Duodenal mucosa (tissue), 2 donors: ENCODE measurements around the gene CACNA1F.

Experiments used
- H3K27ac ChIP-seq: one replicate; pipeline ENCODE4 v1.7.0; 2013; ENCODE audit warnings: low read depth, low read length
- H3K27me3 ChIP-seq, 2 donors: one replicate each; pipeline ENCODE4 v1.7.0; 2013; ENCODE audit warnings: low read length in 2 of 2, control low read depth in 1 of 2; ENCODE audit not compliant: insufficient read depth in 2 of 2, control insufficient read depth in 1 of 2
- H3K36me3 ChIP-seq, 2 donors: one replicate each; pipeline ENCODE4 v1.7.0; 2013; ENCODE audit warnings: low read length in 2 of 2, control low read depth in 1 of 2; ENCODE audit not compliant: insufficient read depth in 2 of 2, control insufficient read depth in 1 of 2
- H3K4me1 ChIP-seq, 2 donors: one replicate each; pipeline ENCODE4 v1.7.0; 2013; ENCODE audit warnings: low read length in 2 of 2, control low read depth in 1 of 2; ENCODE audit not compliant: insufficient read depth in 2 of 2, control insufficient read depth in 1 of 2
- H3K4me3 ChIP-seq, 2 donors: one replicate each; pipeline ENCODE4 v1.7.0; 2013; ENCODE audit warnings: low read length in 2 of 2, low read depth in 1 of 2
- H3K9ac ChIP-seq, 2 donors: one replicate each; pipeline ENCODE4 v1.7.0; 2013; ENCODE audit warnings: low read length in 2 of 2, low read depth in 1 of 2
- H3K9me3 ChIP-seq, 2 donors: one replicate each; pipeline ENCODE4 v1.7.0; 2013; ENCODE audit warnings: low read length in 2 of 2, control low read depth in 1 of 2; ENCODE audit not compliant: control insufficient read depth in 1 of 2

Gene CACNA1F

DNA sequence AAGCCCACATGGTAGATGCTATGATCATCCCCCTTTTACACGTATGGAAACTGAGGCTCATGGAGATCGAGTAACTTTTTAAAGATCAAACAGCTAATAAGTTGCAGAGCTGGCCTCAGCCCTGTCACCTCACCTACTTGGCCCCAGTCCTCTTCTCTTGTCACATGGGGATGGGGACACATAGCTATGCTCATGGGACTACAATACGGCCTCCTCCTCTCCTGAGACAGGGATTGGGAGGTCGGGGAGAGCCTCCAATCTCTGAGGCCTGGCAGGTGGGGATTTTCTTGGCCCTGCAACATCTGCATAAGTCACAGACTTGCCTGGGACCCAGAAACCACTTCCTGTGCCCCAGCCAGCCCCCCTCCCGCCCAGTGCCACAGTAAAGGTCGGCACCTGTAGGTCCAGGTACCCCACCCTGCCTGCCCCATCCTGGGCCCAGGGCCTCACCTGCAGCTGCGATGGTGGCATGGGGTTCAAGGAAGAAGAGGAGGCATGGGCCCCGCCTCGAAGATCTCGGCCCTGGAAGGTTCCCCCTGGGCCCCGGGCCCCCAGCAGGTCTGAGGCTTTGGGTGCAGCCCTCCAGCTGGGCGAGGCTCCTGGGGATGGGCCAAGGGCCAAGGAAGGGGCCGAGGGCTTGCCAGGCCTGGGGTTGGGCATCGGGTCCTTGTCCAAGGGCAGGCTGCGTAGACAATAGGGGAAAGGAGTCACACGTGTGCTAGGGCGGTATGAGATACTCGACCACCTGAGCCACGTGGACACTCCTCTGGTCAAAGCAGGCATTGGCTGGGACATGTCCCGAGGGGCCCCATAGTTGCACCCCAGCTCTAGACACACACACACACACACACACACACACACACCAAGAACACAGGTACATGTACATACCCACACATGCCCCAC is 25.0 kb upstream of the CACNA1F start:
- Histone ChIP-seq H3K9ac (no peak overlapping the region), H3K9me3 (no peaks in the 10 kb centered on the region), H3K4me1 (no peaks in the 10 kb centered on the region), H3K27ac (no peak overlapping the region), H3K4me3 (no peak overlapping the region), H3K36me3 (no peaks in the 10 kb centered on the region), H3K27me3 (no peaks in the 10 kb centered on the region)

DNA sequence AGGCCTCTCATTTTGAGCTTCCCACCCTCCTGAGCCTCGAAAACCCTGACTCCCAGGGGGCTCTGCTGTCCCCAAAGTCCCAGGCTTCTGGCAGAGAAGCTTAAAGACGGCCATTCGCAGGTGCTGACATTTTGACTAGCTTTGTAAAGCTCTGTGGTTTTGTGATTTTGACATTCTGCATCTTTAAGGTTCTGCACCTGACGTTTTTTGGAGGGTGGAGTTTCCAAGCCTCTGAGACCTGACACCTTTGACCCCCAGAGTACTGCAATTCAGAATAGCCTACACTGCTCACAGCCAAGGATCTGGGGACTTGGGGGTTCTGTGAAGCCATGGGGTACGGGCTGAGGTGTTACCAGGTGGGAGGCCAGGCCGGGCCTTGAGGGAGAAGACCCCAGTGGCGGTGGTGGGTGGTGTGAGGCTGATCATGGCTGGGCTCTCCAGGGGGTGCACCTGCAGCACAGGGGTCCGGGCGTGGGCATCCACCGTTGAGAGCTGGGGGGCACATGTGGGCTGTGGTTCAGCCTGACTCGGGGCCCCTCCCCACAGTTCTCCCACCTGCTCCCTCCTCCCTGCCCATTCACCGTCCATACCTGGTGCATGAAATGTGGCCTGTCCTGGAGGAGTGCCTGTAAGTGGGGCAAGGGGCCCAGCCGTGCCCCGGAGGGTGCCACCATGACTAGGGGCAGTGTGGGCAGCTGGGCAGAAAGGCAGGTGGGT is 24.1 kb upstream of the CACNA1F start:
- Histone ChIP-seq H3K36me3 (no peaks in the 10 kb centered on the region), H3K9me3 (no peaks in the 10 kb centered on the region), H3K27ac (no peak overlapping the region), H3K9ac (no peak overlapping the region), H3K27me3 (no peaks in the 10 kb centered on the region), H3K4me1 (no peaks in the 10 kb centered on the region), H3K4me3 (no peak overlapping the region)

DNA sequence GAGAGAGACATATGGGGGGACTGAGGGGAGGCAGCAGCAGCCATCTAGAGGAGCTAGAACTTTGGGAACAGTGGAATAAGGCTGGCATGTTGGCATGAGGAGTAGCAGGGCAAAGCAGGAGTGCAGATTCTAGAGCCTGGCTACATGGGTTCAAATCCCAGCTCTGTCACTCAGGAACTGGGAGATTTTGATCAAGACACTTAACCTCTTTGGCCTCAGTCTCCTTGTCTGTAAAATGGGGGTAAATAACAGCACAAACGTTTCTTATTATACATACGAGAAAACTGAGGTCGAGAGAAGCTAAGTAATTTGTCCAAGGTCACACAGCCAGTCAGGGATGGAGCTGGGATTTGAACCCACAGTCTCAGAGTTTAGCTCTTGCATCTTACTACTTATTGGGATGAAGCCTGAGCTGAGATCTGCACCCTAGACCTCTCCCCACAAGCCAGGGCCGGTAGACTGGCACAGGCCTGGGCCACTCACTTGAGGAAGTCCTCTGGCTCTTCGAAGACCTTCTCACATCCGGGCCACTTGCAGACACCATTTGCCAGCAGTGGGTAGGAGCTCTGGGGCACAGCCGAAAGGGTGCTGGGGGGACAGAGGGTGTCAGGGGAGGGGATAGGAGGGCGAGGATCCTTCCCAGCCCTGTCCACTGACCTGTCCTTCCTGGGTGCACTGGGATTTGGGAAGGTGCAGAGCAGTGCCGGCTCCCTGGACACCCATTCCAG is 23.3 kb upstream of the CACNA1F start:
- Histone ChIP-seq H3K4me3 (no peak overlapping the region), H3K27me3 (no peaks in the 10 kb centered on the region), H3K36me3 (no peaks in the 10 kb centered on the region), H3K9me3 (no peaks in the 10 kb centered on the region), H3K27ac (no peak overlapping the region), H3K4me1 (no peaks in the 10 kb centered on the region), H3K9ac (no peak overlapping the region)

DNA sequence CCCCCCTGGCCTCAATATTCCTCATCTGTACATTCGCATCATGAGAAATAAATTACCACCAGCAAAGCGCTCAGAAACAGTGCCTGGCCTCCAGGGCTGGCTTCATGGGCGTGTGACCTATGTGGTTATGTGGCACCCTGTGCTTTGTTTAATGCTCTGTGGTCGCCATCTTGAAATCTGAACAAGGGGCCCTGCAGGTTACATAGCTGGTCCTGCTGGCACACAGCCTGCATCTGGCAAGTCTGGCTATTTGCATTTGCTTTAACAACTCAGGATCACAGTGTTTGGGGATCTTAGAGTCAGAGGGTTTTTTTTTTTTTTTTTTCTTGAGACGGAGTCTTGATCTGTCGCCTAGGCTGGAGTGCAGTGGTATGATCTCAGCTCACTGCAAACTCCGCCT is 21.5 kb upstream of the CACNA1F start:
- H3K27ac ChIP-seq: no peak overlapping the region
- H3K27me3 ChIP-seq: no peaks in the 10 kb centered on the region
- no peaks in the 10 kb centered on the region for H3K4me1 ChIP-seq
- no peaks in the 10 kb centered on the region for H3K36me3 ChIP-seq
- no peaks in the 10 kb centered on the region for H3K9me3 ChIP-seq
- H3K9ac ChIP-seq: no peak overlapping the region
- no peak overlapping the region for H3K4me3 ChIP-seq

DNA sequence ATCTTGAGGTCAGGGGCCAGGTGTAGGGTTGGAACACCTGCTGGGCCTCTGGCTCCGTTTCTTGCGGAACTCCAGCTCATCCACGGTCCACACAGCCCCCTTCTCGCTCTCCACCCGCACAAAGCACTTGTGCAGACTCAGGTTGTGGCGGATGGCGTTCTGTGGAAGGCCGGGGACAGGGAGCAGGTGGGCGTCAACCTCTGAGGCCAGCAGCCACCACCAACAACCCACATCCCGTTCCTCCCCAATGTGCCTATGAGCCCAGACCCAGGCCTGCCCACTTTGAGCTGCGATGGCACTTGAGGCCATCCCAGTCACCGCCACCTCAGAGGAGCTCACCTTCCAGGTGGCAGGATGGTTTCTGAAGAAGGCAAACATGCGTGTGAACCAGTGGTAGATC is 18.2 kb upstream of the CACNA1F start:
- H3K36me3 ChIP-seq: peaks cover 7 to 23% of the 10 kb centered on the region in 2 donors
- no peaks in the 10 kb centered on the region for H3K9me3 ChIP-seq
- H3K27ac ChIP-seq: no peak overlapping the region
- no peak overlapping the region for H3K4me3 ChIP-seq
- no peaks in the 10 kb centered on the region for H3K4me1 ChIP-seq
- no peaks in the 10 kb centered on the region for H3K27me3 ChIP-seq
- no peak overlapping the region for H3K9ac ChIP-seq

DNA sequence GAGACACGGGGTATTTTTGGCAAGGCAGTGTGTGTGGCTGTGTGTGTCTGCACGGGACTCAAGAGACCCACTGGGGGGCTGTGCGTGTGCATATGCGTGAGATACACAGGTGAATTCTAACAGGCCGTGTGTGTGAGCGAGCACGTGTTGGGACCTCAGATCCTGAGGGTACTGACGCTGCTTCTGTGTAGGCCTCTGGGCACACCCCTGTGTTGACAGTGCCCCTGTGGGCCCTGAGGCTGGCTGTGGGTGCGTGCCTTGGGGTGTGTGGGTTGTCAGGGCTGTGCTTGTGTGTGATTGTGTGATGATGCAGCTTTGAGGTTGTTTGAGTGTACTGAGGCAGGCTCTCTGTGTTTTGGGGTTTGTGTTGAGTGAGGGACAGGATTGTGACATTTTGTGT is 17.4 kb upstream of the CACNA1F start:
- Histone ChIP-seq H3K27ac (no peak overlapping the region), H3K27me3 (no peaks in the 10 kb centered on the region), H3K4me1 (no peaks in the 10 kb centered on the region), H3K9me3 (no peaks in the 10 kb centered on the region), H3K4me3 (no peak overlapping the region), H3K36me3 (peaks cover 7 to 28% of the 10 kb centered on the region in 2 donors), H3K9ac (no peak overlapping the region)

DNA sequence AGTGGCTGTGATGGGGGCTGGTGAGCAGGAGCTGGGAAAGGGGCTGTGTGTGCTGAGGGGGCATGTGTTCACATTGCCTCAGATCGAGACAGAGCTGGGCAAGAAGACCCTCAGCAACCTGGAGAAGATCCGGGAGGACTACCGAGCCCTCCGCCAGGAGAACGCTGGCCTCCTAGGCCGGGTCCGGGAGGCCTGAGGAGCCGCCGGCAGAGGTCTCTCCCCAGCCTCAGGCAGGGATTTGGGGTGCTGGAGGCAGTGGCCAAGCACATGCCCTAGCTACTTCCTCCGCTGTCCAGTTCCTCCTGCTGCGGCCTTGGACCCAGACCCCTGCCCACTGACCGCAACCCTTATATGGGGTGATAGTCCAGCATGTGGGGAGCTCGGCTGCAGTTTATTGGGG is 16.9 kb upstream of the CACNA1F start:
- no peaks in the 10 kb centered on the region for H3K27me3 ChIP-seq
- no peak overlapping the region for H3K9ac ChIP-seq
- no peak overlapping the region for H3K4me3 ChIP-seq
- no peak overlapping the region for H3K27ac ChIP-seq
- H3K36me3 ChIP-seq: peaks cover 7 to 28% of the 10 kb centered on the region in 2 donors
- H3K4me1 ChIP-seq: no peaks in the 10 kb centered on the region
- no peaks in the 10 kb centered on the region for H3K9me3 ChIP-seq

DNA sequence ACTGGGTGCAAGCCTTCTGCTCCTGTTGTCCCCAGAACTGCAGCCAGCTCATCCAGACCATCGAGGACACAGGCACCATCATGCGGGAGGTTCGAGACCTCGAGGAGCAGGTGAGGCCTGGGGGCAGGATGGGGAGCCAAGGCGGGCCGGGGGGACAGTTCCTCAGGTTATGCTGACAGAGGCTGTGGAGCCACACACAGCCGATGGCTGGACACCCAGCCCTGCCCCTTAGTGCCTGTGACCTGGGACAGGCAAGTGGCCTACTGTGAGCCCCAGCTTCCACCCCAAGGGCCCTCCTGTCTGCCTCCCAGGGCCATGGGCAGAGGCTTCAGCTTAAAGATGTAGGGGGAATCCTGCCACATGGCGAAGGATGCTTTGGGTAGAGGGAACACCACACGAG is 16.5 kb upstream of the CACNA1F start:
- H3K27me3 ChIP-seq: no peaks in the 10 kb centered on the region
- peaks cover 7 to 28% of the 10 kb centered on the region in 2 donors for H3K36me3 ChIP-seq
- no peaks in the 10 kb centered on the region for H3K4me1 ChIP-seq
- no peaks in the 10 kb centered on the region for H3K9me3 ChIP-seq
- no peak overlapping the region for H3K27ac ChIP-seq
- H3K9ac ChIP-seq: no peak overlapping the region
- H3K4me3 ChIP-seq: no peak overlapping the region

DNA sequence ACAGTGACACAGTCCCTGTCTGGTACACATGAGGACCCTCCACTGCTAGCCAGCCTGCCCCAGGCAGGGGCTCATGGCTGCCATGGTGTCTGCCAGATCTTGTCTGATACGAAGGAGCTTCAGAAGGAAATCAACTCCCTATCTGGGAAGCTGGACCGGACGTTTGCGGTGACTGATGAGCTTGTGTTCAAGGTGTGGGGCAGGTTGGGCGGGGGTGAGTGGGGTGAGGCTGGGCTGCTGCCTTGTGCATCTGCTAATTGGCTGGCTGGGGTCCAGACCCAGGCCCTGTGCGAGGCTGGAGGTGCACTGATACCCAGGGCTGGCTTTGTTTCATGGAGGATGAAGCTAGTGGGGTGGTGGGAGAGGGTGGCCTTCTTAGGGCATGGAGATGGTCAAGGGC is 15.9 kb upstream of the CACNA1F start:
- no peaks in the 10 kb centered on the region for H3K27me3 ChIP-seq
- H3K4me3 ChIP-seq: no peak overlapping the region
- no peaks in the 10 kb centered on the region for H3K4me1 ChIP-seq
- peaks cover 7 to 28% of the 10 kb centered on the region in 2 donors for H3K36me3 ChIP-seq
- H3K9ac ChIP-seq: no peak overlapping the region
- no peaks in the 10 kb centered on the region for H3K9me3 ChIP-seq
- no peak overlapping the region for H3K27ac ChIP-seq
